H9 (cell line): ENCODE results near the gene VIP. TPM values are rescaled to one million over a fixed set of nuclear protein-coding genes. Genes with fewer than 3 reads are reported as not detected.

Experiments used
- DNase-seq: peaks from one replicate; pipeline ENCODE4 v3.0.0-alpha.2; 2017
- H2AFZ ChIP-seq: one replicate; pipeline ENCODE4 v1.6.1; 2013; ENCODE audit warnings: mild to moderate bottlenecking, low read length, control low read depth, moderate library complexity
- H2AK5ac ChIP-seq: 2 replicates; pipeline ENCODE4 v1.6.1; 2013; ENCODE audit warnings: low read length, control low read depth, mixed read lengths; ENCODE audit not compliant: insufficient read length
- H2BK120ac ChIP-seq: one replicate; pipeline ENCODE4 v1.6.1; 2013; ENCODE audit warnings: low read depth, mild to moderate bottlenecking, low read length, control low read depth, inconsistent platforms; ENCODE audit not compliant: poor library complexity, severe bottlenecking
- H2BK12ac ChIP-seq: 2 replicates; pipeline ENCODE4 v1.6.1; 2013; ENCODE audit warnings: low read length, control low read depth, mixed read lengths, low read depth; ENCODE audit not compliant: insufficient read length
- H2BK15ac ChIP-seq: 2 replicates; pipeline ENCODE4 v1.6.1; 2013; ENCODE audit warnings: low read depth, low read length, control low read depth
- H2BK20ac ChIP-seq: one replicate; pipeline ENCODE4 v1.6.1; 2013; ENCODE audit warnings: low read depth, mild to moderate bottlenecking, low read length, control low read depth, inconsistent platforms; ENCODE audit not compliant: poor library complexity, severe bottlenecking
- H2BK5ac ChIP-seq: 2 replicates; pipeline ENCODE4 v1.6.1; 2013; ENCODE audit warnings: low read length, control low read depth, mixed read lengths; ENCODE audit not compliant: insufficient read length
- H3K14ac ChIP-seq: 2 replicates; pipeline ENCODE4 v1.6.1; 2013; ENCODE audit warnings: low read length, control low read depth; ENCODE audit not compliant: insufficient read depth
- H3K18ac ChIP-seq: 2 replicates; pipeline ENCODE4 v1.6.1; 2013; ENCODE audit warnings: low read depth, mild to moderate bottlenecking, mixed read lengths, low read length, control low read depth; ENCODE audit not compliant: insufficient read length
- H3K23ac ChIP-seq: 2 replicates; pipeline ENCODE4 v1.6.1; 2013; ENCODE audit warnings: low read length, control low read depth, mixed read lengths, low read depth; ENCODE audit not compliant: insufficient read length
- H3K23me2 ChIP-seq: 2 replicates; pipeline ENCODE4 v1.6.1; 2013; ENCODE audit warnings: low read depth, mild to moderate bottlenecking, mixed read lengths, low read length, control low read depth; ENCODE audit not compliant: insufficient read length, poor library complexity, severe bottlenecking
- H3K27ac ChIP-seq: 2 replicates; pipeline ENCODE4 v1.5.1; 2013; ENCODE audit warnings: low read length, control low read depth, mixed read lengths, low read depth; ENCODE audit not compliant: insufficient read length
- H3K27me3 ChIP-seq: 2 replicates; pipeline ENCODE4 v1.6.1; 2013; ENCODE audit warnings: low read length, control low read depth, inconsistent platforms; ENCODE audit not compliant: insufficient read depth
- H3K4ac ChIP-seq: 2 replicates; pipeline ENCODE4 v1.6.1; 2013; ENCODE audit warnings: low read depth, mild to moderate bottlenecking, control low read depth, inconsistent platforms, low read length, moderate library complexity
- H3K4me1 ChIP-seq: 2 replicates; pipeline ENCODE4 v1.6.1; 2013; ENCODE audit warnings: low read length, control low read depth, inconsistent platforms; ENCODE audit not compliant: insufficient read depth
- H3K4me2 ChIP-seq: 2 replicates; pipeline ENCODE4 v1.6.1; 2013; ENCODE audit warnings: low read length, control low read depth, mixed read lengths; ENCODE audit not compliant: insufficient read length, insufficient read depth
- H3K56ac ChIP-seq: 2 replicates; pipeline ENCODE4 v1.6.1; 2013; ENCODE audit warnings: low read depth, mild to moderate bottlenecking, mixed read lengths, low read length, control low read depth; ENCODE audit not compliant: insufficient read length
- H3K79me1 ChIP-seq: 2 replicates; pipeline ENCODE4 v1.6.1; 2013; ENCODE audit warnings: low read depth, mild to moderate bottlenecking, moderate library complexity, low read length, control low read depth, inconsistent platforms; ENCODE audit not compliant: insufficient read depth, poor library complexity, severe bottlenecking
- H3K79me2 ChIP-seq: 2 replicates; pipeline ENCODE4 v1.6.1; 2013; ENCODE audit warnings: low read length, control low read depth, inconsistent platforms; ENCODE audit not compliant: insufficient read depth
- H3K9ac ChIP-seq: 2 replicates; pipeline ENCODE4 v1.6.1; 2013; ENCODE audit warnings: low read length, control low read depth, mixed read lengths; ENCODE audit not compliant: insufficient read length; ENCODE audit errors: extremely low read depth
- H3K9me3 ChIP-seq: one replicate; pipeline ENCODE4 v1.6.1; 2013; ENCODE audit warnings: low read depth, low read length, inconsistent platforms; ENCODE audit not compliant: control insufficient read depth
- H3T11ph ChIP-seq: one replicate; pipeline ENCODE4 v1.6.1; 2013; ENCODE audit warnings: mild to moderate bottlenecking, low read length, control low read depth, inconsistent platforms
- H4K20me1 ChIP-seq: one replicate; pipeline ENCODE4 v1.6.1; 2013; ENCODE audit not compliant: control insufficient read depth, insufficient read length, insufficient read depth
- H4K5ac ChIP-seq: 2 replicates; pipeline ENCODE4 v1.6.1; 2013; ENCODE audit warnings: low read depth, mild to moderate bottlenecking, mixed read lengths, low read length, control low read depth; ENCODE audit not compliant: insufficient read length
- H4K8ac ChIP-seq: replicated peaks from 2 replicates; pipeline ENCODE4 v1.6.1; 2013; ENCODE audit warnings: low read length, control low read depth, mixed read lengths, low read depth; ENCODE audit not compliant: insufficient read length
- H4K91ac ChIP-seq: 2 replicates; pipeline ENCODE4 v1.6.1; 2013; ENCODE audit warnings: low read depth, mild to moderate bottlenecking, moderate library complexity, mixed read lengths, low read length, control low read depth; ENCODE audit not compliant: insufficient read length
- H3K27ac Mint-ChIP-seq, 3 experiments: 2 replicates in 2 of 3; 3 replicates in 1 of 3; pipeline ENCODE4 v1.8.0; 2020 to 2021; ENCODE audit warnings: mixed read lengths in 3 of 3, mild to moderate bottlenecking in 1 of 3, moderate library complexity in 1 of 3
- H3K27me3 Mint-ChIP-seq: 2 replicates; pipeline ENCODE4 v1.8.0; 2021; ENCODE audit warnings: low read depth, mild to moderate bottlenecking, moderate library complexity, mixed read lengths
- H3K36me3 Mint-ChIP-seq, 3 experiments: 2 replicates in 2 of 3; 3 replicates in 1 of 3; pipeline ENCODE4 v1.8.0; 2020 to 2021; ENCODE audit warnings: low read depth in 3 of 3, mixed read lengths in 3 of 3; ENCODE audit not compliant: insufficient read depth in 1 of 3
- H3K4me1 Mint-ChIP-seq, 2 experiments: 2 replicates each; pipeline ENCODE4 v1.8.0; 2020; ENCODE audit warnings: mixed read lengths in 2 of 2
- H3K4me3 Mint-ChIP-seq, 2 experiments: 2 replicates in 1 of 2; 3 replicates in 1 of 2; pipeline ENCODE4 v1.8.0; 2020 to 2021; ENCODE audit warnings: mild to moderate bottlenecking in 2 of 2, mixed read lengths in 2 of 2, moderate library complexity in 1 of 2
- H3K9me3 Mint-ChIP-seq, 2 experiments: 2 replicates in 1 of 2; 3 replicates in 1 of 2; pipeline ENCODE4 v1.8.0; 2020; ENCODE audit warnings: mild to moderate bottlenecking in 2 of 2, mixed read lengths in 2 of 2, moderate library complexity in 1 of 2
- CTCF ChIP-seq: fragments of 200-600 bp; sonication (generic); conservative IDR thresholded peaks from 3 replicates; pipeline ENCODE4 v1.8.0; 2021; ENCODE audit warnings: antibody characterized with exemption, mild to moderate bottlenecking
- WGBS: extraction: QIAGEN DNeasy Blood & Tissue Kit; methylation state at CpG from one replicate; pipeline ENCODE4 v1.1.7; 2013; ENCODE audit warnings: missing lambda C conversion rate, low lambda C conversion rate, mixed read lengths; ENCODE audit not compliant: insufficient read length; ENCODE audit errors: extremely low coverage; 5-methylcytosine and 5-hydroxymethylcytosine counted together
- total RNA-seq: library from RNA; stranded (reverse); gene quantifications from 2 replicates; pipeline ENCODE4 v1.2.1, GENCODE V29; 2021

Gene VIP
- total RNA-seq, 1 experiment from 2014 or later: not detected

GRCh38 chr6:152701081-152701862 lies 49.3 kb upstream of the VIP start:
- Histone ChIP-seq H2BK15ac (no peak overlapping the region), H2BK12ac (no peak overlapping the region), H3K79me1 (no peaks in the 10 kb centered on the region), H3K23ac (no peak overlapping the region), H3K56ac (no peak overlapping the region), H3T11ph (no peak overlapping the region), H2AFZ (peak overlapping the region; percentile 75), H4K8ac (no peak overlapping the region), H3K14ac (no peak overlapping the region), H3K9ac (no peak overlapping the region), H4K20me1 (no peaks in the 10 kb centered on the region), H3K23me2 (no peaks in the 10 kb centered on the region), H3K4ac (no peak overlapping the region; the same call in 1 of the 2 replicates), H3K27me3 (no peaks in the 10 kb centered on the region), H2AK5ac (no peak overlapping the region), H3K18ac (no peak overlapping the region), H4K91ac (no peak overlapping the region), H3K79me2 (no peaks in the 10 kb centered on the region), H3K9me3 (no peaks in the 10 kb centered on the region), H4K5ac (no peak overlapping the region), H3K27ac (no peak overlapping the region), H3K4me2 (no peak overlapping the region), H2BK5ac (no peak overlapping the region), H3K4me1 (no peaks in the 10 kb centered on the region), H2BK20ac (peak overlapping the region; percentile 84), H2BK120ac (no peak overlapping the region)
- DNase-seq: no peak
- H3K4me3 Mint-ChIP-seq: no peak overlapping the region
- H3K27me3 Mint-ChIP-seq: no peaks in the 10 kb centered on the region
- no CpG with 5 or more reads among the region's 7 CpGs for WGBS
- H3K36me3 Mint-ChIP-seq: no peaks in the 10 kb centered on the region
- TF ChIP-seq CTCF: peak; percentile 44; the same call in 2 of the 3 replicates
- peaks cover 0 to 11% of the 10 kb centered on the region in 2 experiments; a peak in 1 of 4 replicates for H3K4me1 Mint-ChIP-seq
- H3K27ac Mint-ChIP-seq: peak overlapping the region in 2 of 3 experiments; percentile 9 to 14; a peak in 2 of 7 replicates
- no peaks in the 10 kb centered on the region for H3K9me3 Mint-ChIP-seq
